Ovary (tissue), 9 donors: Measurements from ENCODE around the gene TRDMT1. TPM values are rescaled to one million over a fixed set of nuclear protein-coding genes. Genes with fewer than 3 reads are reported as not detected.

Experiments
- DNase-seq, 5 donors: peaks; one replicate each; pipeline ENCODE4 v3.0.0-alpha.2; 2019 to 2020
- H3K27ac ChIP-seq, 2 donors: fragments of 200-600 bp; one replicate each; pipeline versions ENCODE4 v1.5.1 to v1.8.0; 2019 to 2022
- H3K27me3 ChIP-seq: fragments of 200-600 bp; one replicate; pipeline ENCODE4 v1.8.0; 2022
- H3K36me3 ChIP-seq: fragments of 200-600 bp; sonication (generic); one replicate; pipeline ENCODE4 v1.5.1; 2019
- H3K4me1 ChIP-seq: one replicate; pipeline ENCODE4 v1.8.1; 2013; ENCODE audit warnings: mild to moderate bottlenecking, moderate library complexity; ENCODE audit not compliant: insufficient read depth
- H3K4me3 ChIP-seq: fragments of 200-600 bp; sonication (generic); one replicate; pipeline ENCODE4 v1.5.1; 2017
- H3K9me3 ChIP-seq, 2 donors: fragments of 200-600 bp in 1 of 2; sonication (generic) in 1 of 2; one replicate each; pipeline versions ENCODE4 v1.5.1 to v1.8.1; 2013 to 2019; ENCODE audit warnings: mild to moderate bottlenecking in 1 of 2, moderate library complexity in 1 of 2
- EP300 ChIP-seq: sonication (generic); formaldehyde crosslinking; IDR thresholded peaks from one replicate; pipeline ENCODE4 v1.6.1; 2017; ENCODE audit warnings: antibody characterized with exemption
- POLR2A ChIP-seq: fragments of 450-650 bp; IDR thresholded peaks from one replicate; pipeline ENCODE4 v1.6.1; 2017; ENCODE audit warnings: antibody characterized with exemption, mild to moderate bottlenecking, moderate library complexity
- whole genome bisulfite sequencing, 3 donors: extraction: QIAGEN DNeasy Blood & Tissue Kit in 1 of 3; methylation state at CpG; one replicate each; pipeline versions ENCODE4 v1.1.5 to v1.1.7; 2013 to 2017; 5-methylcytosine and 5-hydroxymethylcytosine counted together
- intact Hi-C, 4 donors: fragments of 100-400 bp; cut with DNase I; formaldehyde crosslinking; loops; one replicate each; pipeline versions ENCODE4 v1.11.0 to v1.15.1; 2022 to 2023
- polyA plus RNA-seq, 2 donors: library from polyadenylated mRNA; stranded (reverse); fragments of 200-250 nt in 1 of 2; fragments of 350-450 nt in 1 of 2; fragmentation: Illumina TruSeq in 1 of 2; extraction: RNeasy Lipid Tissue Mini Kit (QIAGEN cat#74804) in 1 of 2; gene quantifications; one replicate each; pipeline ENCODE4 v1.2.3, GENCODE V29; 2013 to 2014
- total RNA-seq, 7 donors: library from RNA; depleted of rRNA in 2 of 7; stranded (reverse); fragments of >200 nt in 2 of 7; fragmentation: NEBNext Ultra II Directional in 3 of 7; extraction: Animal tissue kit (Norgen Biotek cat#: 25700) in 3 of 7; gene quantifications; one replicate each; pipeline versions ENCODE4 v1.1.0 to v1.2.4, GENCODE V29; 2016 to 2023
- TF ChIP-seq, protein P1 (sequence below), 3 donors: fragments of 450-650 bp in 2 of 3; fragments of 200-600 bp in 1 of 3; IDR thresholded peaks; one replicate each; pipeline versions ENCODE4 v1.5.1 to v1.8.0; 2016 to 2022; ENCODE audit warnings: antibody characterized with exemption in 3 of 3, mild to moderate bottlenecking in 1 of 3
- donor health status: DM: no; HTN: no; CAD: no; lungs with moderate emphysema.
- donor health status: DM: no; HTN: no; CAD: no.
- donor health status: Bipolar disorder and iron deficiency.
- donor health status: DM: yes; HTN: yes; CAD: no.
- donor health status: DM: no; HTN: no; CAD: no.
- donor health status: DM: yes; HTN: yes; CAD: no.

TRDMT1 gene
- total and polyA plus RNA-seq, 9 donors = 3.2 to 24.3 (median 15.9) TPM

DNA sequence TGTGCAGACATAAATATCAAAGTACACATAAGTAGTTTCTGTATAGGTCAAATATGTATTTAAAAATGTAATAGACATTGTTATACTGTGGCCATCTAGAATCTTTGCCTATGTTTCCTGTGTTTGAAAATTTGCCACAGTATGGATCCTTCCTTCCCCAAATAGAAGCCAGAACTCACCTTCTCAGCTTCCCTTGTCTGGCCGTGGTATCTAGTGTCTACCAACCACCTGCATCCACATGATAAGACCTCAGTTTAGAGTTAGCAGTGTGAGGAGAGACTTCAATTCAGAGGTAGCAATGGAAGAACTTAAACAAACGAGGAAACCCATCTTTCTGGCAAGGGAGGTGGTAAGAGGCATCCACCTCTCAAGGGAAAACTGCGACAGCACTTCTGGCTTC, 4.9 kb downstream of the TRDMT1 start:
- DNase-seq = no peak
- H3K36me3 ChIP-seq = no peaks in the 10 kb centered on the region
- 71 to 91% (median 74%) methylated on average over 3 of the region's 3 CpGs for WGBS, 3 donors
- H3K9me3 ChIP-seq = no peaks in the 10 kb centered on the region
- TF ChIP-seq, protein P1, sequence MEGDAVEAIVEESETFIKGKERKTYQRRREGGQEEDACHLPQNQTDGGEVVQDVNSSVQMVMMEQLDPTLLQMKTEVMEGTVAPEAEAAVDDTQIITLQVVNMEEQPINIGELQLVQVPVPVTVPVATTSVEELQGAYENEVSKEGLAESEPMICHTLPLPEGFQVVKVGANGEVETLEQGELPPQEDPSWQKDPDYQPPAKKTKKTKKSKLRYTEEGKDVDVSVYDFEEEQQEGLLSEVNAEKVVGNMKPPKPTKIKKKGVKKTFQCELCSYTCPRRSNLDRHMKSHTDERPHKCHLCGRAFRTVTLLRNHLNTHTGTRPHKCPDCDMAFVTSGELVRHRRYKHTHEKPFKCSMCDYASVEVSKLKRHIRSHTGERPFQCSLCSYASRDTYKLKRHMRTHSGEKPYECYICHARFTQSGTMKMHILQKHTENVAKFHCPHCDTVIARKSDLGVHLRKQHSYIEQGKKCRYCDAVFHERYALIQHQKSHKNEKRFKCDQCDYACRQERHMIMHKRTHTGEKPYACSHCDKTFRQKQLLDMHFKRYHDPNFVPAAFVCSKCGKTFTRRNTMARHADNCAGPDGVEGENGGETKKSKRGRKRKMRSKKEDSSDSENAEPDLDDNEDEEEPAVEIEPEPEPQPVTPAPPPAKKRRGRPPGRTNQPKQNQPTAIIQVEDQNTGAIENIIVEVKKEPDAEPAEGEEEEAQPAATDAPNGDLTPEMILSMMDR (IDR thresholded peaks at IDR 0.05) = no peak
- no peak for TF ChIP-seq EP300
- TF ChIP-seq POLR2A = no peak
- H3K27ac ChIP-seq = no peak overlapping the region
- H3K4me3 ChIP-seq = no peak overlapping the region
- H3K27me3 ChIP-seq = no peaks in the 10 kb centered on the region
- intact Hi-C loops = loop anchor here in 1 of 4 donors (10.0 kb wide), 2 partner anchors 72 to 192 kb away; partner anchors contain the start of gene CUBN
- H3K4me1 ChIP-seq = no peaks in the 10 kb centered on the region

DNA sequence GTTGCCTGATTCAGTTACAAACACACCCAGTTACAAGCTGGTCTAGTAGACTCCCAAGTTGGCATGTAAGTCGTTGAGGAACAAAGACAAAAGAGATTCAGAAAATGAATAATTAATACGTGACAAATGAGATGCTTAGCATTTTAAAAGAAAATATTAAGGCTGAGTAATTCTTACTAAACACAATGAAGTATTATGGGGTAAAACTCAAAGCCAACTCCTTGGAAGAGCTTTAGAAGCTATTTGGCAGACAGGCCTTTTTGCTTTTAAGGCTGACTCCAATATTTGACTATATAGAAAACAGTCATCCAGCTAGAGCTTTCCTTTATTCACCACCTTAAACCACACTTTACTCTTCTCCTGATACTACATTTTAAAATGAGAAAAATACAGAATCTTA, 5.4 kb downstream of the TRDMT1 start:
- Histone ChIP-seq H3K27me3 (no peaks in the 10 kb centered on the region), H3K27ac (no peak overlapping the region), H3K9me3 (no peaks in the 10 kb centered on the region), H3K4me1 (no peaks in the 10 kb centered on the region), H3K4me3 (no peak overlapping the region), H3K36me3 (no peaks in the 10 kb centered on the region)
- TF ChIP-seq POLR2A = no peak
- TF ChIP-seq EP300 = no peak
- TF ChIP-seq, protein P1 (IDR thresholded peaks at IDR 0.05) = no peak
- intact Hi-C loops = loop anchor here in 1 of 4 donors (10.0 kb wide), 2 partner anchors 71 to 191 kb away; partner anchors contain the start of gene CUBN
- DNase-seq = no peak
- 30 to 41% (median 35%) methylated on average over 2 of the region's 2 CpGs for WGBS, 3 donors

DNA sequence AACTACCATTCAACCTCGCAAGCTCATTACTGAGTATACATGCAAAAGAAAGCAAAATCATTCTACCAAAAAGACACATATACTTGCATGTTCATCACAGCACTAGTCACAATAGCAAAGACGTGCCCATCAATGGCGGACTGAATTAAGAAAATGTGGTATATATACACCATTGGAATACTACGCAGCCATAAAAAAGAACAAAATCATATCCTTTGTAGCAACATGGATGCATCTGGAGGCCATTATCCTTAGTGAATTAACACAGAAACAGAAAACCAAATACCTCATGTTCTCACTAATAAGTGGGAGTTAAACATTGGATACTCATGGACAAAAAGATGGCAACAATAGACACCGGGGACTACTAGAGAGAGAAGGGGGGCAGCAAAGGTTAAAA, 6.4 kb downstream of the TRDMT1 start:
- H3K36me3 ChIP-seq = no peaks in the 10 kb centered on the region
- TF ChIP-seq EP300 (no peak), POLR2A (no peak)
- TF ChIP-seq, protein P1 (IDR thresholded peaks at IDR 0.05) = no peak
- no peak overlapping the region for H3K4me3 ChIP-seq
- H3K4me1 ChIP-seq = no peaks in the 10 kb centered on the region
- DNase-seq = no peak
- no peaks in the 10 kb centered on the region for H3K9me3 ChIP-seq
- WGBS, 3 donors = 66 to 80% (median 77%) methylated on average over 5 of the region's 5 CpGs
- no peaks in the 10 kb centered on the region for H3K27me3 ChIP-seq
- intact Hi-C loops = loop anchor here in 1 of 4 donors (10.0 kb wide), 2 partner anchors 70 to 190 kb away; partner anchors contain the start of gene CUBN
- no peak overlapping the region for H3K27ac ChIP-seq

DNA sequence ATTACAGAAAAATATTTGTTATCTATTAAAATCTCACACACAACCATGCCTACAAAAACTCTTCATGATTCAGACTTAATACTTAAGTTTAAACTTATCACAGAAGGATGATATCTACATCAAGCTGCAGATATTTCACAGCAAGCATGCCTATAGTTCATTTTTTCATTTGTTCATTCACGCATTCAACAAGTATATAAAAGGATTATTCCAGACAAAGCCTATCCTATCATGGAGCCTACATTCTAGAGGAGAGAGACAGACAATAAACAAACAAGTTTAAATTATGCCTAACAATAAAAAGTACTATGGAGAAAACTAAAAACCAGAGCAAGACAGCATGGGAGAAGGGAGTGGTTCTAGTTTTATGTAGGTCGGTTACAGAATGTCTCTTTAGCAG, 10.9 kb downstream of the TRDMT1 start:
- WGBS, 3 donors = 82 to 92% (median 91%) methylated on average over 2 of the region's 2 CpGs
- TF ChIP-seq POLR2A (no peak), EP300 (no peak)
- TF ChIP-seq, protein P1 (IDR thresholded peaks at IDR 0.05) = no peak
- Histone ChIP-seq H3K27ac (no peak overlapping the region), H3K9me3 (no peaks in the 10 kb centered on the region), H3K4me3 (no peak overlapping the region), H3K27me3 (no peaks in the 10 kb centered on the region), H3K4me1 (no peaks in the 10 kb centered on the region), H3K36me3 (no peaks in the 10 kb centered on the region)
- DNase-seq = no peak
- intact Hi-C loops = loop anchor here in 1 of 4 donors (10.0 kb wide), 2 partner anchors 66 to 186 kb away; partner anchors contain the start of gene CUBN
